HG03432 (cell line): ENCODE data around the gene FLT4.

Source experiments
- ATAC-seq: cut with Tn5 transposase; IDR thresholded peaks from one replicate; pipeline ENCODE4 v1.9.1; 2021; ENCODE audit warnings: mild to moderate bottlenecking, moderate library complexity; ENCODE audit not compliant: unreplicated experiment

Gene FLT4

GRCh38 chr5:180594311-180595045 lies 54.9 kb downstream of the FLT4 start:
- no peak for ATAC-seq

- no peak for ATAC-seq
These were observed 55.8 kb downstream of the FLT4 start for GRCh38 chr5:180593446-180594206.

DNA sequence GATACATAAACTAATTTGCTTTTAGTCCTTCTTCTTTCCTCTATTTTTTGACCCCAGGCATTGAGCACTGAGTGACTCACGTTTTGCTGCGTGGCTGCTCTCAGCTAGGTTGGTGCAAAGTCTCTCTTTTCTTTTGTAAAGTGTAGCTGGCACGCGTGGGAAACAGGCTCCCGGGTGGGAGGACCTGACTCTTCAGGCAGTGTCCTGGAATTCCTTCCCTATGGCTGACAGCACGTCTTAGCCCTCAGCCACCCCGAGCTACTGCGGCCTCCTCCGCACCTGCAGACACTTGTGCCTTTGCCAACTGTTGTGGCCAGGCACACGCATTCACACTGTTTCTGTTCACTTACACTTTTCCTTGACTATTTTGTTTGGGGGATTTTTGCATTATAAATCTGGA lies 57.2 kb downstream of the FLT4 start:
- ATAC-seq, result no peak

DNA sequence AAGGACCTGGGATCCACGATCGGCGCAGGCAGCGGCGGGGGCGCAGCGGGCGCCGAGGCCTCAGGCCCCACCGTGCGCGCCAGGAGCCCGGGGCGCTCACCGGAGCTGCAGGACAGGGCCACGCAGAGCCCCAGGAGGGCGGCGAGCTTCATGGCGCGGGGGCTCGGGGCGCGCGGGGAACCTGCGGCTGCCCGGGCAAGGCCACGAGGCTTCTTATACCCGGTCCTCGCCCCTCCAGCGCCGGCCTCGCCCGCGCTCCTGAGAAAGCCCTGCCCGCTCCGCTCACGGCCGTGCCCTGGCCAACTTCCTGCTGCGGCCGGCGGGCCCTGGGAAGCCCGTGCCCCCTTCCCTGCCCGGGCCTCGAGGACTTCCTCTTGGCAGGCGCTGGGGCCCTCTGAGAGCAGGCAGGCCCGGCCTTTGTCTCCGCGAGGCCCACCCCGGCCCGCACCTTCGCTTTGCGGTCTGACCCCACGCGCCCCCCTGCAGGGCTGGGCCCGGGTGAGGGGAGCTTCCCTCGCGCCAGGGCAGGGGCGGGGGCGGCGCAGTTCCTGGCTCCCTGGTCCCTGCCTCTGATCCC lies 58.0 kb downstream of the FLT4 start, which contains the start of gene SCGB3A1:
Gene SCGB3A1 (minus strand): TSS at position 189 of the 577 bp plus-strand sequence. CDS start 37 bp downstream, at position 152.
- no peak for ATAC-seq

GRCh38 chr5:180590543-180591310 lies 58.7 kb downstream of the FLT4 start:
- no peak for ATAC-seq

- no peak for ATAC-seq
These were observed 59.4 kb downstream of the FLT4 start for GRCh38 chr5:180589771-180590542.

DNA sequence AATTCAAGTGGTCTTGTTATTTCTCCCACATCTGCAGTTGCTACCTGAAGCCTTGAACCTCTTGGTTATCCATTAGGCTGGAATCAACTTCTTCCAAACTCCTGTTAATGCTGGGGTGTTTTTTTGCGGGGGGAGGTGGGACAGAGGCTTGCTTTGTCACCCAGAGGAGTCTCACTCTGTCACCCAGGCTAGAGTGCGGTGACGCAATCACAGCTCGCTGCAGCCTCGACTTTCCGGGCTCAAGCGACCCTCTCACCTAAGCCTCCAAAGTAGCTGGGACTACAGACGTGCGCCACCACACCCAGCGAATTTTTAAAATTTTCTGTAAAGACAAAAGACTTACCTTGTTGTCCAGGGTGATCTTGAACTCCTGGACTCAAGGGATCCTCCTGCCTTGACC lies 62.5 kb downstream of the FLT4 start:
- ATAC-seq, result no peak

GRCh38 chr5:180586204-180586603 lies 63.2 kb downstream of the FLT4 start:
- no peak for ATAC-seq

- no peak for ATAC-seq
These were observed 65.7 kb downstream of the FLT4 start for GRCh38 chr5:180583738-180584137.

DNA sequence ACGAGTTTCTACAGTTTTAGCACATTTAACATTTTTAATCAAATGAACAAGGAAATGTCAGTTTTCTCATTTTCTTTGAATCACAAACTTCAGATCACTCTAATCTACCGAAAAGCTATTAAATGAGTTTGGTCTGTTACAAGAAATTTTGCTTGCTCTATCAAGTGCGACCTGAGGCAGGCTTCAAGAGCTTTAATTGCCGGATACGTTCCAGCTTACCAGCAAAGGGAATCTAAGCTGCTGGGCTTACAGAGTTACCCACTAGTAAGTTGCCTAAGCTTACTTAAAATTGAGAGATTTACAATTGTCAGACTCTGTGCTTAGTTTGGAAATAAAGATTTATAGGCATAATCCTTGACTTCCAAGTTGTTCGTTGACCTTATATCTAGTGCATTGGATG lies 68.7 kb downstream of the FLT4 start:
- ATAC-seq, result no peak

GRCh38 chr5:180575571-180575970 lies 73.8 kb downstream of the FLT4 start:
- ATAC-seq, result no peak

DNA sequence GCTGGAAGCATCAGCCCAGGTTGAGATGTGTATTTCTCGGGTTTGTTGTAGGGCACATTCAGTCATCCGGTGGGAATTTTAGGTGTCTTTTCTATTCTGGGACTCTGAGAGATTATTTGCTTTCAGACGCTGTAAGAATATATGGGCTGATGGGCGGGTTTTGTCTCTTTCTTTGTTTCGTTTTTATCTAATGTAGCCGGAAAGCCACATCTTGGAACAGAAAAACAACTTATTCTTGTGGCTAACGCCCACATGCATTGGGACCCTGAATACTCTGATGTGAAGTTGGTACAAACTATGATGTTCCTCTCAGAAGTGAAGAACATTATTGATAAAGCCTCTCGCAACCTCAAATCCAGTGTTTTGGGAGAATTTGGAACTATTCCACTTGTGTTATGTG lies 80.5 kb downstream of the FLT4 start:
- no peak for ATAC-seq

DNA sequence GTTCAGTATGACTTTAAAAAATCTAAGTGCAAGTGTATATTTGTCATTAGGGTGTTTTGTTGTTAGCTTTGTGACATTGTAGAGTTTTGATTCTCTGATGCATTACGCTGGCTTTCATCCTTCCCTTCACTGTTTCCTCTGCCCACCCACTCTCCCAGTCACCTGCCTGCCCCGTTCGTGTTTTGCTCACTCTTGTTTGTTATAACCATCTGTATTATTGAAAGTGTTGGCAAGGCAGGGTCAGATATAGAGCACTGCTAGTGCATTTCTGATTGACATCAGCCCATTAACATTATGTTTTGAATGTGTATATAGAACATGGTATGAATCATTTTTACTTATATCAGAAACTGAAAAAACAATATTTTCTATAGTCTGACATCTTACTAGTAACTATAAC lies 85.4 kb downstream of the FLT4 start:
- no peak for ATAC-seq

DNA sequence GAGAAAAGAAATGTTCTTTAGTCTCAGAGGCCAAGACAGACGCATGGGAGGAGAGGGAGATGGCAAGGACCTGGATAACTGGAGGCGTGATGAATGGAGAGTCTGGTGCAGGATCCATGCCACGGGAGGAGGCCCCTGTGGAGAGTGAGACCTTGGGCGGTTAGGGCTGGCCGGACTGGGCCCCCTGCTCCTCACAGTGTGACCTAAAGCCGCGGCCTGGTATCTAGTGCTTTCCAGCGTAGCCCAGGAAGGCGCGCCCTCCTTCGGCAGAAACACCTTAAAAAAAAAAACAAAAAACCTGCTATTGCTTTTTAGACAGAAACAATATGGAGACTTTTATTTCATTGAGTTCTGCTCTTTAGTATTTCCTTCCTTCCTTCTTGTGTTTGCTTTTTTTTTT lies 91.2 kb downstream of the FLT4 start:
- ATAC-seq, result no peak

DNA sequence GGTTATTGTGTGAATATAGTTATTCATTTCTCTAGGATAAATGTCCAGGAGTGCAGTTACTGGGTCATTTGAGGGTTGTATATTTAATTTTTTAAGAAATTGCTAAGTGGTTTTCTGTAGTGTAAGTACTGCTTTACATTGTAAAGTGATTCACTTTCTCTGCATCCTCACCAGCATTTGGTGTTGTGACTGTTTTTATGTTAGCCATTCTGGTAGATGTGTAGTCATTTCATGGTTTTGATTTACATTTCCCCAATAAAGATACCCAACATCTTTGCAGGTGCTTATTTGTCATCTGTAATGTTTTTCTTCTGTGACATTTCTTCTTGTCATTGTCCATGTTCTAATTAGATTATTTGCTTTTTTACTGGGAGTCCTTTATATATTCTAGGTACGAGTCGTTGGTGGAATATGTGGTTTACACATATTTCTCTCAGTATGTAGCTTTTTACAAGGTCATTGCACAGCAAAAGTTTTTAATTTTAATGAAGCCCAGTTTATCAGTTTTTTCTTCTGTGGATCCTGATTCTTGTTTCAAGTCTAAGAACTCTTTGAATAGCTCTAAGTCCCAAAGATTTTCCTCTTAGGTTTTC lies 92.1 kb downstream of the FLT4 start:
- ATAC-seq, result no peak

GRCh38 chr5:180555168-180555921 lies 94.1 kb downstream of the FLT4 start:
- no peak for ATAC-seq

GRCh38 chr5:180553530-180553929 lies 95.9 kb downstream of the FLT4 start:
- no peak for ATAC-seq
